Right lobe of liver (tissue), 6 donors: ENCODE results near the gene MTHFD1. TPM values are rescaled to one million over a fixed set of nuclear protein-coding genes. Genes with fewer than 3 reads are reported as not detected.

Source experiments
- ATAC-seq, 4 donors: fragments of 200-7000 bp; cut with Tn5 transposase; one replicate each; pipeline ENCODE4 v1.9.1; 2020; ENCODE audit warnings: mild to moderate bottlenecking in 4 of 4, moderate library complexity in 4 of 4
- DNase-seq, 3 donors: peaks; one replicate each; pipeline ENCODE4 v3.0.0-alpha.2; 2020
- H3K27ac ChIP-seq, 3 donors: fragments of 200-600 bp; one replicate each; pipeline ENCODE4 v1.8.0; 2022
- H3K27me3 ChIP-seq, 2 donors: fragments of 200-600 bp; one replicate each; pipeline ENCODE4 v1.8.0; 2022
- H3K36me3 ChIP-seq, 4 donors: fragments of 200-600 bp; sonication (generic) in 1 of 4; one replicate each; pipeline versions ENCODE4 v1.5.1 to v1.8.0; 2017 to 2022; ENCODE audit warnings: control low read depth in 1 of 4
- H3K4me1 ChIP-seq, 4 donors: fragments of 200-600 bp; sonication (generic) in 1 of 4; one replicate each; pipeline versions ENCODE4 v1.5.1 to v1.8.0; 2017 to 2022; ENCODE audit warnings: control low read depth in 1 of 4
- H3K4me3 ChIP-seq, 3 donors: fragments of 200-600 bp; one replicate each; pipeline ENCODE4 v1.8.0; 2022
- H3K9me3 ChIP-seq, 4 donors: fragments of 200-600 bp; sonication (generic) in 1 of 4; one replicate each; pipeline versions ENCODE4 v1.5.1 to v1.8.0; 2017 to 2022; ENCODE audit warnings: control low read depth in 1 of 4
- CTCF ChIP-seq, 4 donors: fragments of 200-600 bp in 3 of 4; fragments of 450-650 bp in 1 of 4; IDR thresholded peaks; one replicate each; pipeline versions ENCODE4 v1.5.1 to v1.8.0; 2016 to 2022; ENCODE audit warnings: antibody characterized with exemption in 4 of 4, mild to moderate bottlenecking in 2 of 4
- POLR2A ChIP-seq: fragments of 450-650 bp; IDR thresholded peaks from one replicate; pipeline ENCODE4 v1.6.1; 2017; ENCODE audit warnings: antibody characterized with exemption, mild to moderate bottlenecking
- WGBS: methylation state at CpG from one replicate; pipeline ENCODE4 v1.1.6; 2018; ENCODE audit warnings: low coverage, low lambda C conversion rate; ENCODE audit not compliant: insufficient coverage; ENCODE audit errors: missing lambda C conversion rate; 5-methylcytosine and 5-hydroxymethylcytosine counted together
- intact Hi-C, 2 donors: fragments of 100-400 bp; cut with DNase I; formaldehyde crosslinking; loops; one replicate each; pipeline versions ENCODE4 v1.11.2 to v1.14.1; 2022
- total RNA-seq, 6 experiments: library from RNA; depleted of rRNA in 2 of 6; stranded (reverse); fragments of >200 nt in 2 of 6; fragmentation: NEBNext Ultra II Directional in 3 of 6; extraction: Animal tissue kit (Norgen Biotek cat#: 25700) in 3 of 6; gene quantifications; one replicate each; pipeline versions ENCODE4 v1.1.0 to v1.2.4, GENCODE V29; 2016 to 2023
- donor health status: DM: no; HTN: yes; CAD: no.
- donor health status: DM: no; HTN: no; CAD: no.
- donor health status: DM: no; HTN: no; CAD: no.
- donor health status: DM: no; HTN: yes; CAD: no.
- donor health status: DM: no; HTN: yes; CAD: no.

The MTHFD1 gene
- total RNA-seq, 6 experiments from 2014 or later: 158 to 265 (median 200) TPM

- DNase-seq (no peak), ATAC-seq (no peak)
- TF ChIP-seq CTCF (IDR thresholded peaks at IDR 0.05): no peak
- TF ChIP-seq POLR2A: no peak
- peaks cover 0 to 14% (median 3%) of the 10 kb centered on the region in 4 donors for H3K4me1 ChIP-seq
- 84% methylated on average over 3 of the region's 3 CpGs for WGBS
- H3K27ac ChIP-seq: no peak overlapping the region
- intact Hi-C loops: no loop called here
- peaks cover 0 to 4% (median under 1%) of the 10 kb centered on the region in 4 donors for H3K36me3 ChIP-seq
- H3K4me3 ChIP-seq: no peak overlapping the region
- no peaks in the 10 kb centered on the region for H3K9me3 ChIP-seq
- no peaks in the 10 kb centered on the region for H3K27me3 ChIP-seq
Measured at GRCh38 chr14:64493455-64493854, 105.3 kb downstream of the MTHFD1 start.

GRCh38 chr14:64495252-64495651, 107.1 kb downstream of the MTHFD1 start:
- Histone ChIP-seq H3K4me3 (no peak overlapping the region), H3K9me3 (no peaks in the 10 kb centered on the region), H3K4me1 (peaks cover 0 to 10% (median 2%) of the 10 kb centered on the region in 4 donors), H3K36me3 (no peaks in the 10 kb centered on the region), H3K27me3 (no peaks in the 10 kb centered on the region), H3K27ac (no peak overlapping the region)
- DNase-seq (no peak), ATAC-seq (no peak)
- TF ChIP-seq CTCF (IDR thresholded peaks at IDR 0.05): no peak
- intact Hi-C loops: no loop called here

- TF ChIP-seq CTCF (IDR thresholded peaks at IDR 0.05) (no peak), POLR2A (no peak)
- no peak for DNase-seq
- Histone ChIP-seq H3K27ac (no peak overlapping the region), H3K27me3 (no peaks in the 10 kb centered on the region), H3K36me3 (no peaks in the 10 kb centered on the region), H3K4me3 (no peak overlapping the region), H3K4me1 (peaks cover 0 to 25% (median 8%) of the 10 kb centered on the region in 4 donors), H3K9me3 (no peaks in the 10 kb centered on the region)
- intact Hi-C loops: no loop called here
- ATAC-seq: no peak
Measured at GRCh38 chr14:64496764-64497163, 108.6 kb downstream of the MTHFD1 start.

GRCh38 chr14:64500088-64500487, 111.9 kb downstream of the MTHFD1 start:
- ATAC-seq (no peak), DNase-seq (no peak)
- H3K4me1 ChIP-seq: peaks cover 0 to 35% (median 12%) of the 10 kb centered on the region in 4 donors
- H3K4me3 ChIP-seq: no peak overlapping the region
- TF ChIP-seq CTCF (IDR thresholded peaks at IDR 0.05) (no peak), POLR2A (no peak)
- WGBS: 100% methylated on average over 1 of the region's 1 CpG
- H3K27ac ChIP-seq: peak overlapping the region in 1 of 3 donors; percentile 98
- intact Hi-C loops: no loop called here
- no peaks in the 10 kb centered on the region for H3K27me3 ChIP-seq
- no peaks in the 10 kb centered on the region for H3K9me3 ChIP-seq
- no peaks in the 10 kb centered on the region for H3K36me3 ChIP-seq
